ENCODE results near the gene SRRM2.

The SRRM2 gene

DNA sequence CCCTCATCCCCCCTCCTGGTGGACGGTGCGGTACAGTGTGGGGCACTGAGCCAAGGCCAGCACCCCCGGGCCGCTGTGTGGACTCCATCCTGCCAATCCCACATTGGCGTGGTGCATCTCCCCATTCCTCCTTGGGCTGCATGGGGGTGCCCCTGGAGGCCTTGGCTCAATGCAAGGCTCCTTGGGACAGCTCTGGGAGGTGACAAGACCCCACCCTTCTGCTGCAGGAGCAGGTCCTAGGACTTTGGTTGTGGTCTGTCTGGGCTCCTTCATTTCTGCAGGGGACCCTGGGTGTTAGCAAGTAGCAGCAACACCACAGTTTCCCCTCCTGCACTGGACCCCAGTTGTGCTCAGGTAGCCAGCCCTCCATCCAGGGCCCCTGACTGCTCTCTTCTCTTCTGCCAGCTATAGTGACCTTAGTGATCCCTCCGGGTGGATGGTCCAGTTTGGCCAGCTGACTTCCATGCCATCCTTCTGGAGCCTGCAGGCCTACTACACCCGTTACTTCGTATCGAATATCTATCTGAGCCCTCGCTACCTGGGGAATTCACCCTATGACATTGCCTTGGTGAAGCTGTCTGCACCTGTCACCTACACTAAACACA is 65.9 kb downstream of the SRRM2 start:
- DNase-seq (ENCODE audit: low spot score), result no peak
- FAIRE-seq, result no peak

DNA sequence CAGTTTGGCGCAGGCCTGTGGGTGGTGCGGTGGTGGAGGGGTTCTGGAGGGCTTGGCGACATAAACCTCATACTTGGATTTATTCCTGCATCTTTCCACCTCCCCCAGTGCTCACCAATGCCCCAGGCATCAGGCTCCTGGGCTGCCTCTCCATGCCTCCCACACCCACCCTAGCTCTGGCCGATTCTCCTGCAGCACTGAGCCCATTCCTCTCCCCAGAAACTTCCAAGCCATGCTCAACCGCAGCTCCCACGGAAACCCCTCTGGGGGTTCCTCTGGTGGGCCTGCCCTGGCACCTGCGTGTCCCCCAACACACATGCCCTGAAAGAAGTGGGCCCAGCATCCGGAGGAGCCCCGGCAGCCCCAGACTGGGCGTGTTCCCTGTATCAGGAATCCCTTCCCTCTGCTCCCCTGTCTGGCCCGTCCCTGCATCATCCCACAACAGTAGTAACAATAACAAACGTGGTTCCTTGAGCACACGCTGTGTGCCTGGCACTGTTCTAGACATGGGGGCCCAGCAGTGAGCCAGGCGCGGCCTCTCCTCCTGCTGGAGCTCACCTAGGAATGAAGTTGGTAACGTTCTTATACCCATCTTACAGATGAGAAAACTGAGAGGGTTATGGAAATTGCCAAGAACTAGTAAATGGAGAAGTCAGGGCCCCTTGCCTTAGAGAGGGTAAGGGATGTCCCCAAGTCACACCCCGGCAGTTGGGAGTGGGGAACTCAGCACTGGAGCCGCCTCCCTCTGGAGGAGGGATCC is 66.9 kb downstream of the SRRM2 start:
- no peak for FAIRE-seq
- no peak for DNase-seq (ENCODE audit: low spot score)

DNA sequence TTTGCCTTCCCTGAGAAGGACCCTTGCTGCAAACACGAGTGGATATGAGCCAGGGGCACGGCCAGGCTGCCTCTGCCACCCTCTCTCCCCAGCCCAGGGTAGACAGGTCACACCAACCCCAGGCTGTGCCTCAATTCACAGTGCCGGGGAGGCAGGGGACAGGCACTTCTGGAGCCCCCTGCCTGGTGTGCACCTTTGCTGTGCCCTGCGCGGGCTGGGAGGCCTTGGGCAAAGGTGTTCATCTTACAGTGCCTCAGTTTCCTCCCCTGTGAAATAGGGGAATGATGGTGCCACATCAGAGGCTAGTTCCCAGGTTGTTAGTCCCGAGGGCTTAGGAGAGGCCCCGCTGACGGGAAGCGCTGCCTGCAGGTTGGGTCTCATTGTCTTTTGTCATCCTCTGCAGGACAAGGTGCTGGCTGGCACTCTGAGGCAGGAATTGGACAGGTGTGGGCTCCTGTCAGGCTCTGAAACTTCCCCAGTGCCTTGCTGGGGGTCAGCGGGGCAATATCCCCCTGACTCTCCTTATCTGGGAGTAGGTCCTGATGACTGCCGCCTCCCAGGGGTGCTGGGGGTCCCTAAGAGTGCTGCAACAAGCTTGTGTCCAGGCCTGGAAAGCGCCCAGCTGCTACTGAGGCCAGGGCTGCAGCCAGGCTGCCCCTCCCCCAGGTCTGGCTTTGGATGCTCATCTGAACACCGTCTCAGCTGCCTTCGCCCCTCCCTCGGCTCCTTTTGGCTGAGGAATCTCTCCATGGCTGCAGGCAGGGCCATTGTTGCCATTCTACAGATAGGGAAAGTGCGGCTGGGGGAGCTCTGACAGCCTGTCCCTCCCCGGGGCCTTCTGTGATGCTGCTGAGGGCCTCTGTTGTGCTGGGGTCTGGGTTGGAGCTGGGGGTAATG is 67.7 kb downstream of the SRRM2 start:
- no peak for FAIRE-seq

More for the DNA sequence above, 67.7 kb downstream of the SRRM2 start:
- DNase-seq (ENCODE audit: low spot score), result no peak

Measured in RCC 7860 (cell line).